ENCODE results near the gene CACNA1D.

DNA sequence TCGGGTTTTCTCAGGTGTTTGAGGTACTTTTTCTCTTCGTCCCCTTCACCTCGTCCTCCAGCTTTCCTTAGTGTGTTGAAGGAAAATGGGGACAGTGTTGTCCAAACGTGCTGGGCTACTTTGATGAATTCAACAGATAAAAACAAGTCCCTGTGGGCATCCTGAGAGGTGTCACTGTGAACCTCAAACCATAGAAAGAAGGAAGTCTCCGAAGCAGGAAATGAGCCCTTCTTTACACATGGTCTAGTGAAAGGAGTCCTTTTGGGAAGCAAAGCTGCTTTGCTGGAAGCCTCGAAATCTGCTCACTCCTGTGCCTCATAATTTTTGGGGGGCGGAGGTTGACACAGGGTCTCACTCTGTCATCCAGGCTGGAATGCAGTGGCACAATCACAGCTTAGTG is 362.6 kb downstream of the CACNA1D start:
- TF ChIP-seq GATA2 (IDR thresholded peaks at IDR 0.05; ENCODE audit: low read depth, low read length) (no peak), GATA3 (IDR thresholded peaks at IDR 0.05; ENCODE audit: low read depth, low read length) (no peak)

Data from SH-SY5Y (cell line).